KOPT-K1 (cell line): ENCODE data around the gene ITGA3.

Experiments used
- H3K27ac ChIP-seq: fragments of 200-600 bp; sonication (generic); 2 replicates; pipeline ENCODE4 v1.5.1; 2016; ENCODE audit warnings: antibody characterized with exemption, mild to moderate bottlenecking, low read depth, low read length; ENCODE audit not compliant: poor library complexity, severe bottlenecking
- H3K36me3 ChIP-seq: fragments of 200-600 bp; sonication (generic); 2 replicates; pipeline ENCODE4 v1.5.1; 2017; ENCODE audit warnings: antibody characterized with exemption, mild to moderate bottlenecking, low read length, moderate library complexity; ENCODE audit not compliant: insufficient read depth
- H3K9me3 ChIP-seq: fragments of 200-600 bp; sonication (generic); 2 replicates; pipeline ENCODE4 v1.5.1; 2017; ENCODE audit warnings: antibody characterized with exemption, low read length, mild to moderate bottlenecking; ENCODE audit not compliant: insufficient read depth, poor library complexity, severe bottlenecking

The ITGA3 gene

DNA sequence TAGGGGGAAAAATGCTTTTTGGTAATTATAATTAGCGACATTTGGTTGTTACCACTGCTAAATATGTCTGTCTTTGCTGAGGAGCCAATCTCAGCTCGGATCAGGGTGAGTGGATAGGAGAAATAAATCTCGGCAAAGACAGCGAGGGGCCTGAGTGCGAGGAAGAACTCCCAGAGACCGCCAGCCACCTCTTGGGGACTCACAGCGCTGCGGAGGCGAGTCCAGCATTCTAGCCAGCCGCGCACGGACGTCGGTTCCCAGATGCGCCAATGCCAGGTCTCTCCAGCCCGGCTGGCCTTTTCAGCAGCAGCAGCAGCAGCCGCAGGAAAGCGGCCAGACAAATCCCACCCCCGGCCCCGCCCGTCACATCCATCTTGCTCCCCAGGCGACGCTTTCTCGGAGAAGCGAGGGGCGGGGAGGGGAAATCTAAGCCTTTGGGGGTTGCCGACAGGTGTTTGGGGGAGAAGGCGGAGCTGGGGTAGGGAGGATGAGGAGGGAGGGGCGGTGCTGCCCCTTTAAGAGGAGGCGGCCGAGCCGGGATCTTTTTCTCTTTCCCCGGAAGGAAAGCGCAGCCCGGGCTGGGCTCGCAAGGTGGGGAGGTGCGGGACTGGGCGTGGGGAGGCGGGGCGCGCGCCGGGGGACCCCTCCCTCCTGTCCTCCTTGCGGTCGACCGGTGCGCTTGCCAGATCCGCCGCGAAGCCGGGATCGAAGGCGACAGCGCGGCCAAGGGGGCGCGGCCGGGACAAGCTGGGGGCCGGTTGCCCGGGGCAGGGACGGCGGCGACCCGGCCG is at the start of gene ITGA3:
ITGA3 (plus strand) TSS at position 685 of the 791 bp plus-strand sequence. CDS start 330 bp downstream, outside the sequence.
- Histone ChIP-seq H3K27ac (no peak within 1 kb of the TSS), H3K9me3 (no peaks in the 10 kb centered on the region), H3K36me3 (no peaks in the 10 kb centered on the region)

- no peaks in the 10 kb centered on the region for H3K36me3 ChIP-seq
- H3K27ac ChIP-seq = no peak overlapping the region
- peaks cover 27% of the 10 kb centered on the region for H3K9me3 ChIP-seq
Observed at GRCh38 chr17:50009282-50009681, 46.6 kb upstream of the ITGA3 start.

- Histone ChIP-seq H3K27ac (no peak overlapping the region), H3K9me3 (peaks cover 39% of the 10 kb centered on the region), H3K36me3 (no peaks in the 10 kb centered on the region)
Observed at GRCh38 chr17:50013079-50013478, 42.8 kb upstream of the ITGA3 start.

DNA sequence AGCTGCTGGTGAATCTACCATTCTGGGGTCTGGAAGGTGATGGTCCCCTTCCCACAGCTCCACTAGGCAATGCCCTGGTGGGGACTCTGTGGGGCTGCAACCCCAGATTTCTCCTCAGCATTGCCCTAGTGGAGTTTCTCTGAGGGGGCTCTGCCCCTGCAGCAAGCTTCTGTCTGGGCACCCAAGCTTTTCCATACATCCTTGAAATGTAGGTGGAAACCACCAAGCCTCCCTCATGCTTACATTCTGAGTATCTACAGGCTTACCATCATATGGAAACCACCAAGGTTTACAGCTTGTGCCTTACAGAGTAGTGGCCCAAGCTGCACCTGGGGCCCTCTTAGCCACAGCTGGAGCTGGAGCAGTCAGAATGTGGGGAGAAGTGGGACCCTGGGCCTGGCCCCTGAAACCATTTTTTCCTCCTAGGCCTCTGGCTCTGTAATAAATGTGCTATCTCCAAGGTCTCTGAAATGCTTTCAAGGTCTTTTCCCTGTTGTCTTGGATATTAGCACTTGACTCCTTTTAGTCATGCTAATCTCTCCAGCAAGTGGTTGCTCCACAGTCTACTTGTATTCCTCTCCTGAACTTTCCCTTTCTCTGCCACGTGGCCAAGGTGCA is 41.3 kb upstream of the ITGA3 start:
- Histone ChIP-seq H3K36me3 (no peaks in the 10 kb centered on the region), H3K27ac (no peak overlapping the region), H3K9me3 (peaks cover 32% of the 10 kb centered on the region)

- peaks cover 29% of the 10 kb centered on the region for H3K9me3 ChIP-seq
- H3K27ac ChIP-seq = no peak overlapping the region
- H3K36me3 ChIP-seq = no peaks in the 10 kb centered on the region
Observed at GRCh38 chr17:50015146-50015545, 40.8 kb upstream of the ITGA3 start.

- Histone ChIP-seq H3K9me3 (peaks cover 14% of the 10 kb centered on the region), H3K36me3 (no peaks in the 10 kb centered on the region), H3K27ac (no peak overlapping the region)
Observed at GRCh38 chr17:50018909-50019308, 37.0 kb upstream of the ITGA3 start.

DNA sequence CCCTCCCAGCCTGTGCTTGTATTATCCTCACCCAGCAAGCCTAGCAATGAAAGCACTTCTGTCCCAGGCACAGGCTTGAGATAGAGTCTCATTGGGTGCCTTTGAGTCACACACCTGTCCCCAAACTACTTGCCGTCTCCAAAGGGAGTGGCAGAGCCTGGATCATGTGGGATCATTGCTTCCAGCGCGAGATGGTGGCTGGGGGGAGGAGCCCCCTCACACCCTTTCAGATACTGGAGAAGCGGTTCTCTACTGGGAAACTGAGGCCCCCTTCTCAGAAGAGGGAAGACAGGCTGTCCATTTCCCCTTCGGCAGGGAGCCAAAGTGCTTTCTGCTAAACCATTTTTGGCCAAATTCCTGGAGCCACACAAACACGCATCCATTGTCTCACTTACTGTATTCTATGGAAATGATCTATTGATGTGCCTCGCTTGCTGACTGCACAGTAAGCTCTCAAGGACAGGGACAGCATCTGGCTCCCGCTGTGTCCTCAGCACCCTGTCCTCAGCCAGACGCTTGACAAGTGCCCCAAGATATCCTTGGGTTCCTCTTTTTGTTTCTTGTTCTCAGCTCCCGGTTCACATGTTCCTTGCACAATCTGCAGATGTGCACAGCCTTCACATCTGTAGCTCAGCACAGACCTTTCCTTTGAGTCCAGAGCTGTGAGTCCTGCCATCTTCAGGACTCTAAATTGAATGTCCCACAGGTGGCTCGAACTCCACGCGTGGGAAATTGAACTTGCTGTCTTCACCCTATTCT is 34.9 kb upstream of the ITGA3 start:
- Histone ChIP-seq H3K9me3 (peaks cover 12% of the 10 kb centered on the region), H3K36me3 (no peaks in the 10 kb centered on the region), H3K27ac (no peak overlapping the region)

DNA sequence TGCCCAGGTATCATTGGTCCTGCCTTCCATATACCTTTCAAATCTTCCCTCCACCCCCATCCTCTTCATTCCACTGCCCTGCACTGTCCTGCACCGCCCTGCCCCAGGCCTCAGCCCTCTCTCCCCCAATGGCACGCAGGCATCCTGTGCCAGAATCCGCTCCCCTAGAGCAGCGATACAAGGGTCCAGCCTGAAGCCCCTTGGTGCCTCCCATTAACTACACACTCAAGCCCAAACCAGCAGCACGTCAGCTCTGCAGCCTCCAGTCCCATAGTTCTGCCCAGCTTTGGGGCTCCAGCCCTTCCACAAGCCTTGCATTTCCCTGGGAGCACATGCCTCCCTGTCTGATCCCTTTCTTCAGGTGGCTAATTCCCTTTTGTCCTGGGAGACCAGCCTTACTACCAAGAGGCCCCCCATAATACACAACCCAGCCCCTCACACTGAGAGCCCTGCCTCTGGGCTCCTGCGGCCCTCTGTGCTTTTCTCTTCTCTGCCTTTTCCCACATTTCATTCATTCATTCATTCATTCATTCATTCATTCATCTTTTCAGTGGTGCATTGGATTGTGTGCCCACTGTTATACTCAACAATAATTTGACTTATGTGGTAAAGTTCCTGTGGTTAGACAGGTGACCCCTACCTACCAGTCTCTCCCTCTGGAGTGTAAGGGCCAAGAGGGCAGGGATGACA is 34.1 kb upstream of the ITGA3 start:
- no peaks in the 10 kb centered on the region for H3K36me3 ChIP-seq
- peaks cover 12% of the 10 kb centered on the region for H3K9me3 ChIP-seq
- no peak overlapping the region for H3K27ac ChIP-seq

DNA sequence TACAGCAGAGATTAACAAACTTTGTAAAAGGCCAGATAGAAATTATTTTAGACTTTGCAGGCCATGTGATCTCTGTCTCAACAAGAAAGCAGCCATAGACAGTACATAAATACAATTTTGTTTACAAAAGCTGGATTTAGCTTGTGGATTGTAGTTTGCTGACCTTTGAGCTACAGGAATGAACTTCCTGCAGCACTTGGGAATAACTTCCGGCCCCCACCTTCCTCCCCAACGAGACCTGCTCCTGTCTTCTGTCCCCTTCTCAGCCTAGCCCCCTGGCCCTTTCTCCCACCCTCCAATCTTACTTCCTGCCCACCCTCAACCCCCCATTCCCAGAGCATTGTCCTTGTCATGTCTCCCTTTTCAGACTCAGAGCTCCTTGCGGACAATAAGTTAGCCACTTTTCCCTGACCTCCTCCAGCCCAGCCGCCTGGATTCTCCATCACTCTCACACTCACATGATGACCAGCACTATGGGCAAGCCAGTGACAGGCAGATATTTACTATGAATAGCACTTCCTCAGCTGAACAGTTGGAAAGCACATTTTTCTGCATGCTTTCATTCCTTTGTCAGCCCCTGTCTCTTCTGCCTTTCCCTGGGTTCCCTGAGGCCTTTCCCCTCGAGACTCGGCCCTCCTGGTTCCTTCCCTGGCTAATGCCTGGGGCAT is 33.3 kb upstream of the ITGA3 start:
- Histone ChIP-seq H3K36me3 (no peaks in the 10 kb centered on the region), H3K27ac (no peak overlapping the region), H3K9me3 (peaks cover 12% of the 10 kb centered on the region)

DNA sequence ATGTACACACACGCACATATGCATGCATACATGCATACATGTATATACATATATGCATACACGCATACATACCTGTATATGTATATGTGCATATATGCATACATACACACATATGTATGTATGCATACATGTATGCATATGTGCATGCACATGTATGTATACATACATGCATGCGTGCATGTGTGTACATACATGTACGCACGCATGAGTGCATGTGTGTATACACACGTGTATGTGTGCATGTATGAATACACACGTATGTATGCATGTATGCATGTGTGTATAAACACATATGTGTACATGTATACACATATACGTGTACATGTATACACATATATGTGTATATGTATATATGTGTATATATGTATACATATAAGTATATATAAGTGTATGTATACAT is 32.4 kb upstream of the ITGA3 start:
- Histone ChIP-seq H3K9me3 (peaks cover 12% of the 10 kb centered on the region), H3K27ac (no peak overlapping the region), H3K36me3 (no peaks in the 10 kb centered on the region)

DNA sequence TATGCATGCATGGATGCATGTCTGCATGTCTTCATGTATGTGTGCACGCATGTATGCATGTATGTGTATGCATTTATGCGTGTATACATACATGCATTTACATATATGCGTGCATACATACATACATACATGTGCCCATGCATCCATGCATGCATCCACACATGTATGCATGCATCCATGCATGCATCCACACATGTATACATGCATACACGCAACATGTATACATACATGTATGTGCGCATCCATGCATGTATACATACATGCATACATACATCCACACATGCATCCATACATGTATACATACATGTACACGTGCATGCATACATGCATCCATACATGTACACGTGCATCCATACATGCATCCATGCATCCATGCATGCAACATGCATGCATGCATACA is 31.1 kb upstream of the ITGA3 start:
- Histone ChIP-seq H3K27ac (no peak overlapping the region), H3K9me3 (peaks cover 12% of the 10 kb centered on the region), H3K36me3 (no peaks in the 10 kb centered on the region)

DNA sequence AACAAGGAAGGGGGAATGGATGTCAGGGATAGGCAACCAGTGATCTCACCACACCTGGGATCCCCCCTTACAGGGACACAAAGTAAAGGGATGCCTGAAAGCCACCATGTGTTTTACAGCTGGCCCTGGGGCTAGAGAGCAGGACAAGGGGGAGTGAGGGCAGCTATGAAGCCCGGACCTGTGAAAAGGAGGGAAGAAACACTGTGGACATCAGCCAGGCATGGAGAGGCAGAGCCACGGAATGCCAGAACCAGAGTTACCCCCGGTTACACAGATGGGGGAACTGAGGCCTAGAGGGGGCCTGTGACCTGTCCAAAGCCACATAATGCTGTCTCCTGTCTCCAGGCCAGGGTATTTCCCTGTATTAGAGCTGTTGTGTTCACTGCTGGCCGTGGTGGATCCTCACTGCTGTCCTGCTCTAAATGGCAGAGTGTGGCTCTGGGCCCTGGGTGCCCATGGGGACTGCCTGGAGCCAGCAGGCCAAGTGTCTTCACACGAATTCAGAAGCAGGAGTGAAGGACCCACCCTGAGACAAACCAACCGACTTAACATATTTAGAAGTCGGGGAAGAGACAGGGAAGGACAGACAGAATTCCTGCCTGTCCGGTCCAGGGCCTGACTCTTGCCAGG is 29.7 kb upstream of the ITGA3 start:
- Histone ChIP-seq H3K36me3 (no peaks in the 10 kb centered on the region), H3K27ac (no peak overlapping the region), H3K9me3 (peaks cover 12% of the 10 kb centered on the region)

GRCh38 chr17:50026837-50027171 is 29.1 kb upstream of the ITGA3 start:
- no peaks in the 10 kb centered on the region for H3K36me3 ChIP-seq
- peaks cover 12% of the 10 kb centered on the region for H3K9me3 ChIP-seq
- no peak overlapping the region for H3K27ac ChIP-seq

DNA sequence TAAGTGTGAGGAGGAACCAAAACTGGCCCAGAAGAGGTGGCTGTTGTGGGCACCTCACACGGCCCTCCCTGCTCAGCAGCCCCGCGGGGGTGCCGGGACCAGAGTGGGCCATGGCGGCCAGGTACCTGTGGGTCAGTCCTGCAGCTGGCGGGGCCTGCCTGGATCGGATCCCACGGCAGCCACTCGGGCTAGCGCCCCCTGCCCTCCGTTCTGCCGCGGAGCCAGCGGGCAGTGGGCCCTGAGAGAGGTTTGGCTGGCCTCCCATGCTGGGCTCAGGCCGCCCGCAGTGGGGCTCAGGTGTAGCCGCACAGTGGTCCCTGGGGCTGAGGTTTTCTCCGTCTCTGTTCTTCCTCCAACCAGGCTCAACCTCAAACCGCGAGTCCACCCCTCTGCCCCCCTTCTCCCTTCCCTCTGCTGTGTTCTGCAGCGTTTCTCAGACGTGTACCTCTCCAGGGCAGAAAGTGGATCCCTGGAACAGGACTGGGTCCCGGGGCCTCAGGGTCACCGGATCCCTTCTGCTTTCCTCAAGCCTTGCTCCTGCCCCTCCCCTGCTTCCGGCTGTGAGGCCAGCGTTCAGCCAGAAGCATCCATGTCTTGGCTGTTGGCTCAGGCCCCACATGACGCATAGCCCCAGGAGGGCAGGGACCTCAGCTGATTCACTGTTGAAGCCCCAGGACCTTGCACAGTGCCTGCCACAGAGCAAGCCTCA is 28.6 kb upstream of the ITGA3 start:
- Histone ChIP-seq H3K9me3 (peaks cover 12% of the 10 kb centered on the region), H3K27ac (no peak overlapping the region), H3K36me3 (no peaks in the 10 kb centered on the region)
